Measurements from ENCODE around the gene ARID1A. TPM values are rescaled to one million over a fixed set of nuclear protein-coding genes. Genes with fewer than 3 reads are reported as not detected.

Gene ARID1A
- total and polyA plus RNA-seq, 9 of the 15 experiments (the other 6 are each of a cell fraction or from before 2014, with no cell fraction given), result 8.3 to 88.3 (median 22.5) TPM

GRCh38 chr1:26690157-26690556 is 5.7 kb upstream of the ARID1A start (continued):
- TF ChIP-seq PRDM10 (IDR thresholded peaks at IDR 0.05; ENCODE audit: partially characterized antibody) (peak; percentile 77), ZNF431 (CRISPR knock-in tag; IDR thresholded peaks at IDR 0.05) (no peak), LEF1 (IDR thresholded peaks at IDR 0.05) (no peak), ID3 (CRISPR knock-in tag; IDR thresholded peaks at IDR 0.05) (no peak), ID3 (tag; IDR thresholded peaks at IDR 0.05) (0 out of 2 replicates have a peak, but pooled peaks have one; percentile 35)

GRCh38 chr1:26690576-26691031 is 5.2 kb upstream of the ARID1A start:
- Histone ChIP-seq H3K9me1 (ENCODE audit: control insufficient read depth, insufficient read depth, low read length) (no peaks in the 10 kb centered on the region), H3K9ac (ENCODE audit: insufficient read depth in 1 of 2, low read depth in 2 of 2, low read length in 2 of 2) (peak overlapping the region in 1 of 2 experiments; percentile 46; a peak in 2 of 4 replicates), H3K4me2 (ENCODE audit: insufficient read depth, low read length) (no peak overlapping the region), H3K79me2 (ENCODE audit: control insufficient read depth, insufficient read depth, low read length) (peaks cover 26% of the 10 kb centered on the region), H3K27ac (ENCODE audit: extremely low read depth, low read depth, low read length) (peak overlapping the region; percentile 62), H4K20me1 (replicated peaks; ENCODE audit: control insufficient read depth, insufficient read depth, low read length) (no peaks in the 10 kb centered on the region), H3K36me3 (ENCODE audit: control insufficient read depth, insufficient read depth, low read length) (no peaks in the 10 kb centered on the region), H3K4me1 (replicated peaks in 1 of 2; ENCODE audit: control insufficient read depth in 2 of 2, insufficient read depth in 2 of 2, low read length in 2 of 2) (peaks cover 39 to 50% of the 10 kb centered on the region in 2 experiments), H3K4me3 (no peak overlapping the region), H3K9me3 (replicated peaks; ENCODE audit: control insufficient read depth, insufficient read depth, low read depth, low read length) (no peaks in the 10 kb centered on the region), H2AFZ (ENCODE audit: low read depth, low read length) (peak overlapping the region; percentile 83), H3K27me3 (ENCODE audit: control insufficient read depth in 2 of 2, insufficient read depth in 2 of 2, low read length in 2 of 2) (no peaks in the 10 kb centered on the region)
- ChIA-PET CTCF (ENCODE audit: low intra/inter-chr PET ratio) (no interaction called here), POLR2A (interaction anchor here (0.6 to 15.7 kb wide), 7 partner anchors 8 to 87 kb away, joined by 3 to 159 read pairs (median 5); no protein-coding TSS in a partner anchor)
- peak in 3 of 4 experiments; percentile 14 to 54 (median 26) for DNase-seq (ENCODE audit: extremely low read depth in 1 of 4, low spot score in 3 of 4)
- no peak for FAIRE-seq
- ATAC-seq, result no peak
- intact Hi-C loops (cut with micrococcal nuclease) (loop anchor here (10.0 kb wide), 2 partner anchors 174 to 186 kb away; partner anchors contain the start of gene SFN), in situ Hi-C loops (cut with MboI) (no loop called here)
- BruUV-seq (replicated peaks), result no TSS peak
- TF ChIP-seq ZNF57 (CRISPR knock-in tag; IDR thresholded peaks at IDR 0.05) (no peak), U2AF1 (optimal IDR thresholded peaks at IDR 0.05; ENCODE audit: low read depth, low read length) (no peak), MBD1 (CRISPR knock-in tag; IDR thresholded peaks at IDR 0.05) (0 out of 2 replicates have a peak, but pooled peaks have one; percentile 12), ZBED1 (IDR thresholded peaks at IDR 0.05) (no peak), ZNF280A (IDR thresholded peaks at IDR 0.05; ENCODE audit: low read depth, partially characterized antibody) (no peak), ZBTB17 (CRISPR knock-in tag; IDR thresholded peaks at IDR 0.05) (peak; percentile 34; the same call in 1 of the 2 replicates), HBP1 (CRISPR knock-in tag; IDR thresholded peaks at IDR 0.05) (no peak)

Data from K562 (cell line).